Measurements from ENCODE around the gene HOTAIR.

HOTAIR gene

GRCh38 chr12:53974084-53975063 is at the start of gene HOTAIR:
TSS of gene HOTAIR (minus strand) at chr12:53974954.
- DNase-seq (ENCODE audit: low spot score): no peak

GRCh38 chr12:54024127-54024526 is 49.4 kb upstream of the HOTAIR start:
- DNase-seq (ENCODE audit: low spot score): no peak

GRCh38 chr12:54022960-54023884 is 48.5 kb upstream of the HOTAIR start:
- no peak for DNase-seq (ENCODE audit: low spot score)

GRCh38 chr12:54021432-54022013 is 46.8 kb upstream of the HOTAIR start:
- DNase-seq (ENCODE audit: low spot score): no peak

GRCh38 chr12:54020591-54021405 is 46.0 kb upstream of the HOTAIR start:
- no peak for DNase-seq (ENCODE audit: low spot score)

GRCh38 chr12:54019924-54020590 is 45.3 kb upstream of the HOTAIR start:
- DNase-seq (ENCODE audit: low spot score): no peak

GRCh38 chr12:54019091-54019811 is 44.5 kb upstream of the HOTAIR start:
- no peak for DNase-seq (ENCODE audit: low spot score)

- no peak for DNase-seq (ENCODE audit: low spot score)
Observed at GRCh38 chr12:54018468-54018984, 43.8 kb upstream of the HOTAIR start.

- peak; percentile 38 for DNase-seq (ENCODE audit: low spot score)
Observed at GRCh38 chr12:54017878-54018467, 43.2 kb upstream of the HOTAIR start.

- no peak for DNase-seq (ENCODE audit: low spot score)
Observed at GRCh38 chr12:54017027-54017788, 42.5 kb upstream of the HOTAIR start.

- no peak for DNase-seq (ENCODE audit: low spot score)
Observed at GRCh38 chr12:54016478-54016964, 41.8 kb upstream of the HOTAIR start.

GRCh38 chr12:54016051-54016450 is 41.3 kb upstream of the HOTAIR start:
- no peak for DNase-seq (ENCODE audit: low spot score)

GRCh38 chr12:54015018-54015931 is 40.5 kb upstream of the HOTAIR start:
- DNase-seq (ENCODE audit: low spot score): no peak

- DNase-seq (ENCODE audit: low spot score): no peak
Observed at GRCh38 chr12:54014377-54015017, 39.7 kb upstream of the HOTAIR start.

GRCh38 chr12:54012631-54013409 is 38.1 kb upstream of the HOTAIR start:
- DNase-seq (ENCODE audit: low spot score): no peak

All from globus pallidus (tissue), 1 donor.